Measurements from ENCODE around the gene APLP1.
A peak's percentile ranks its signal among the peaks of the same experiment; 100 is the strongest.

Gene APLP1

DNA sequence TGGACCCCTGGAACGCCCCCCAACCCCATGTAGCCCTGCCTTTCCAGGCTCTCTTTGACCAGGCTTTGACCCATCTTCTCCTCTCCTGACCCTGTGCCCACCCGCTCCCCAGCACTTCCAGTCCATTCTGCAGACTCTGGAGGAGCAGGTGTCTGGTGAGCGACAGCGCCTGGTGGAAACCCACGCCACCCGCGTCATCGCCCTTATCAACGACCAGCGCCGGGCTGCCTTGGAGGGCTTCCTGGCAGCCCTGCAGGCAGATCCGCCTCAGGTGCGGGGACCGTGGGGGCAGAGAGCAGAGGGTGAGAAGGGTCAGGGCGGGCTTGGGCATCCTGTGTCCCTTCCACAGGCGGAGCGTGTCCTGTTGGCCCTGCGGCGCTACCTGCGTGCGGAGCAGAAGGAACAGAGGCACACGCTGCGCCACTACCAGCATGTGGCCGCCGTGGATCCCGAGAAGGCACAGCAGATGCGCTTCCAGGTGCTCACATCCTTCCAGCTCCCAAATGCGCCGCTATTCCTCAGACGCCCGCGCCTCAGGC, 6.1 kb downstream of the APLP1 start:
- no peak for DNase-seq (ENCODE audit: low read depth, low spot score)
- CTCF ChIA-PET = no interaction called here
- no peak for TF ChIP-seq CTCF (IDR thresholded peaks at IDR 0.05; ENCODE audit: insufficient read depth, low read length, missing control alignments)
- POLR2A ChIA-PET = no interaction called here
- H3K4me3 ChIP-seq (ENCODE audit: low read depth, low read length) = no peak overlapping the region

DNA sequence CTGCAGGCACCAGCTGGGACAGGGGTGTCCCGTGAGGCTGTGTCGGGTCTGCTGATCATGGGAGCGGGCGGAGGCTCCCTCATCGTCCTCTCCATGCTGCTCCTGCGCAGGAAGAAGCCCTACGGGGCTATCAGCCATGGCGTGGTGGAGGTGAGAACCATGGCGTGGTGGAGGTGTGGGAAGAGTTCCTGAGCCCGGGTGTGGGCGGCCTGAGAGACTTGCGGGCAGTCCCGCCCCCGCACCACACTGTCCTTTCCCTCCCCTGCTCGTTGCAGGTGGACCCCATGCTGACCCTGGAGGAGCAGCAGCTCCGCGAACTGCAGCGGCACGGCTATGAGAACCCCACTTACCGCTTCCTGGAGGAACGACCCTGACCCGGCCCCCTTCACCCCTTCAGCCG, 10.7 kb downstream of the APLP1 start:
- CTCF ChIA-PET = interaction anchor here (1.0 to 6.3 kb wide), 3 partner anchors 9 to 53 kb away, joined by 3 to 144 read pairs (median 3); no protein-coding TSS in a partner anchor
- POLR2A ChIA-PET = interaction anchor here (1.0 kb wide), 1 partner anchor 52 kb away, joined by 4 read pairs; no protein-coding TSS in a partner anchor
- TF ChIP-seq CTCF (IDR thresholded peaks at IDR 0.05; ENCODE audit: insufficient read depth, low read length, missing control alignments) = no peak
- no peak for DNase-seq (ENCODE audit: low read depth, low spot score)
- no peak overlapping the region for H3K4me3 ChIP-seq (ENCODE audit: low read depth, low read length)

DNA sequence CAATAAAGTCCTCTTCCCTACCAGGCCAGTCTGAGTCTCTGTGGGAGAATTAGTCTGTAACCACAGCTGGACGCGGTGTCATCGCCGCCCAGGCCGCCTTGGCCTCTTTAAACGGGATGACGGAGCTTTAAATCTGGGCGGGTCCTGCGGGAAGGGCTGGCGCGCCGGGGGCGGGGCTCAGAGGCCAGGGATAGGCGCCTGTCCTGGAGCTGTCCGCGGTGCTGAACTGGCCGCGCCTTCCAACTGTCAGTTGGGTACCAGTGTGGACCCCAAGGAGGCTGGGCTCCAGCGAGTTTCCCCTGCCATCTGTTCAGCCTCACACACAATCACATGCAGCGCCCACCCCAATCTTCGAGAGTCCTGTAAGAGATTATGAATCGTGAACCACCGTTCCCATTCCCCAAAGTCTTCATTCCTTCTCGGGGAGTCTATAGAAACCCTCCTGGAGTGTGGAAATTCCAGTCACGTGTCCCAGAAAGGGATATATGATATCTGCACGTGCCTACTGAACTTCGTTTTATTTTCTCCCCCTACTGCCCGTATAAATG, 11.5 kb downstream of the APLP1 start:
- TF ChIP-seq CTCF (IDR thresholded peaks at IDR 0.05; ENCODE audit: insufficient read depth, low read length, missing control alignments) = no peak
- peak; percentile 14 for DNase-seq (ENCODE audit: low read depth, low spot score)
- H3K4me3 ChIP-seq (ENCODE audit: low read depth, low read length) = no peak overlapping the region
- POLR2A ChIA-PET = interaction anchor here (0.5 to 1.0 kb wide), 2 partner anchors 33 to 51 kb away, joined by 3 to 4 read pairs; no protein-coding TSS in a partner anchor
- CTCF ChIA-PET = interaction anchor here (1.0 to 6.3 kb wide), 3 partner anchors 10 to 52 kb away, joined by 3 to 144 read pairs (median 3); no protein-coding TSS in a partner anchor

GRCh38 chr19:35882114-35882832, 13.9 kb downstream of the APLP1 start:
- H3K4me3 ChIP-seq (ENCODE audit: low read depth, low read length) = no peak overlapping the region
- DNase-seq (ENCODE audit: low read depth, low spot score) = peak; percentile 54
- CTCF ChIA-PET = interaction anchor here (0.8 to 6.3 kb wide), 14 partner anchors 10 to 114 kb away, joined by 3 to 144 read pairs (median 4); partner anchors contain the start of gene NFKBID
- POLR2A ChIA-PET = interaction anchor here (1.4 kb wide), 1 partner anchor 49 kb away, joined by 8 read pairs; no protein-coding TSS in a partner anchor
- peak; percentile 43 for TF ChIP-seq CTCF (IDR thresholded peaks at IDR 0.05; ENCODE audit: insufficient read depth, low read length, missing control alignments)

DNA sequence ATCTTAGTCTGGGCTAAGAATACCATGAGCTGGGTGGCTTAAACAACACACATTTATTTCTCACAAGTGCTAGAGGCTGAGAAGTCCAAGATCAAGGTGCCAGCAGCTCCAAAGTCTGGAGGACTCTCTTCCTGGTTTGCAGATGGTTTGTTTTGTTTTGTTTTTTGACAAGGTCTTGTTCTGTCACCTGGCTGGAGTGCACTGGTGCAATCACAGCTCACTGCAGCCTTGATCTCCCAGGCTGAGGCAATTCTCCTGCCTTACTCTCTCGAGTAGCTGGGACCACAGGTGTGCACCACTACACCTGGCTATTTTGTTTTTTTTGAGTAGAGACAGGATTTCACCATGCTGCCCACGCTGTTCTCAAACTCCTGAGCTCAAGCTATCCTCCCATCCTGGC, 15.5 kb downstream of the APLP1 start:
- ChIA-PET CTCF (interaction anchor here (0.9 to 6.3 kb wide), 7 partner anchors 8 to 114 kb away, joined by 3 to 144 read pairs (median 5); partner anchors contain the start of gene APLP1), POLR2A (interaction anchor here (0.6 to 1.1 kb wide), 2 partner anchors 9 to 130 kb away, joined by 3 read pairs; partner anchors contain the start of gene ALKBH6)
- no peak for DNase-seq (ENCODE audit: low read depth, low spot score)
- no peak for TF ChIP-seq CTCF (IDR thresholded peaks at IDR 0.05; ENCODE audit: insufficient read depth, low read length, missing control alignments)
- H3K4me3 ChIP-seq (ENCODE audit: low read depth, low read length) = no peak overlapping the region

All from AG04449 (cell line).